Peyer's patch (tissue), 4 donors: Measurements from ENCODE around the gene CHKA. TPM values are rescaled to one million over a fixed set of nuclear protein-coding genes. Genes with fewer than 3 reads are reported as not detected.

ENCODE experiments used
- DNase-seq, 3 donors: peaks; one replicate each; pipeline ENCODE4 v3.0.0-alpha.2; 2017 to 2019
- H3K27ac ChIP-seq, 4 donors: fragments of 200-600 bp; sonication (generic); one replicate each; pipeline ENCODE4 v1.5.1; 2016 to 2019
- H3K27me3 ChIP-seq, 2 donors: fragments of 200-600 bp; sonication (generic); one replicate each; pipeline ENCODE4 v1.5.1; 2019
- H3K36me3 ChIP-seq, 3 donors: fragments of 200-600 bp; sonication (generic); one replicate each; pipeline ENCODE4 v1.5.1; 2016 to 2019
- H3K4me1 ChIP-seq, 4 donors: fragments of 200-600 bp; sonication (generic); one replicate each; pipeline ENCODE4 v1.5.1; 2016 to 2019
- H3K4me3 ChIP-seq, 4 donors: fragments of 200-600 bp; sonication (generic); 1 replicate in 3 of 4; 2 replicates in 1 of 4; pipeline ENCODE4 v1.5.1; 2016 to 2019; ENCODE audit warnings: mild to moderate bottlenecking in 1 of 4
- H3K9me3 ChIP-seq, 4 donors: fragments of 200-600 bp; sonication (generic); one replicate each; pipeline ENCODE4 v1.5.1; 2016 to 2019; ENCODE audit warnings: mild to moderate bottlenecking in 1 of 4
- CTCF ChIP-seq, 6 experiments: fragments of 450-650 bp in 4 of 6; fragments of 200-600 bp in 2 of 6; sonication (generic) in 1 of 6; IDR thresholded peaks; one replicate each; pipeline ENCODE4 v1.5.1; 2017 to 2019; ENCODE audit warnings: antibody characterized with exemption in 6 of 6, mild to moderate bottlenecking in 3 of 6, moderate library complexity in 1 of 6
- POLR2A ChIP-seq, 2 donors: fragments of 450-650 bp; IDR thresholded peaks; one replicate each; pipeline ENCODE4 v1.5.1; 2017; ENCODE audit warnings: antibody characterized with exemption in 2 of 2, mild to moderate bottlenecking in 2 of 2, moderate library complexity in 2 of 2
- total RNA-seq, 4 donors: library from RNA; depleted of rRNA; stranded (reverse); fragments of >200 nt; gene quantifications; one replicate each; pipeline ENCODE4 v1.1.0, GENCODE V29; 2016

The CHKA gene
- total RNA-seq, 4 donors from 2014 or later = 41.3 to 179 (median 130) TPM

GRCh38 chr11:68165601-68166000 lies 44.4 kb upstream of the CHKA start:
- Histone ChIP-seq H3K9me3 (no peaks in the 10 kb centered on the region), H3K4me3 (no peak overlapping the region), H3K27me3 (no peaks in the 10 kb centered on the region), H3K36me3 (peaks cover 0 to 76% (median 0%) of the 10 kb centered on the region in 3 donors), H3K4me1 (no peaks in the 10 kb centered on the region), H3K27ac (no peak overlapping the region)
- DNase-seq = no peak
- TF ChIP-seq POLR2A (IDR thresholded peaks at IDR 0.05) (no peak), CTCF (IDR thresholded peaks at IDR 0.05) (no peak)

- no peak for DNase-seq
- Histone ChIP-seq H3K9me3 (no peaks in the 10 kb centered on the region), H3K27me3 (no peaks in the 10 kb centered on the region), H3K27ac (no peak overlapping the region), H3K4me3 (no peak overlapping the region), H3K4me1 (no peaks in the 10 kb centered on the region), H3K36me3 (peaks cover 0 to 68% (median 0%) of the 10 kb centered on the region in 3 donors)
- no peak for TF ChIP-seq POLR2A (IDR thresholded peaks at IDR 0.05)
These were observed 43.2 kb upstream of the CHKA start for GRCh38 chr11:68164437-68164836.

GRCh38 chr11:68163691-68164090 lies 42.5 kb upstream of the CHKA start:
- TF ChIP-seq CTCF (IDR thresholded peaks at IDR 0.05) (no peak), POLR2A (IDR thresholded peaks at IDR 0.05) (no peak)
- no peak for DNase-seq
- H3K36me3 ChIP-seq = peaks cover 0 to 67% (median 0%) of the 10 kb centered on the region in 3 donors

GRCh38 chr11:68160100-68160695 lies 39.0 kb upstream of the CHKA start:
- H3K4me1 ChIP-seq = no peaks in the 10 kb centered on the region
- DNase-seq = no peak
- H3K27ac ChIP-seq = no peak overlapping the region
- no peaks in the 10 kb centered on the region for H3K9me3 ChIP-seq
- H3K4me3 ChIP-seq = no peak overlapping the region
- TF ChIP-seq CTCF (IDR thresholded peaks at IDR 0.05) = no peak
- TF ChIP-seq POLR2A (IDR thresholded peaks at IDR 0.05) = no peak
- no peaks in the 10 kb centered on the region for H3K27me3 ChIP-seq
- H3K36me3 ChIP-seq = peaks cover 0 to 61% (median 0%) of the 10 kb centered on the region in 3 donors

More at GRCh38 chr11:68163691-68164090, 42.5 kb upstream of the CHKA start:
- no peaks in the 10 kb centered on the region for H3K4me1 ChIP-seq
- no peaks in the 10 kb centered on the region for H3K27me3 ChIP-seq
- no peak overlapping the region for H3K27ac ChIP-seq
- no peak overlapping the region for H3K4me3 ChIP-seq
- no peaks in the 10 kb centered on the region for H3K9me3 ChIP-seq

GRCh38 chr11:68159665-68160064 lies 38.5 kb upstream of the CHKA start:
- Histone ChIP-seq H3K27me3 (no peaks in the 10 kb centered on the region), H3K27ac (no peak overlapping the region), H3K4me1 (no peaks in the 10 kb centered on the region), H3K36me3 (peaks cover 0 to 62% (median 0%) of the 10 kb centered on the region in 3 donors), H3K9me3 (no peaks in the 10 kb centered on the region), H3K4me3 (no peak overlapping the region)
- TF ChIP-seq POLR2A (IDR thresholded peaks at IDR 0.05) = no peak
- TF ChIP-seq CTCF (IDR thresholded peaks at IDR 0.05) = no peak
- DNase-seq = no peak

GRCh38 chr11:68159161-68159560 lies 38.0 kb upstream of the CHKA start:
- Histone ChIP-seq H3K36me3 (peaks cover 0 to 57% (median 0%) of the 10 kb centered on the region in 3 donors), H3K4me3 (no peak overlapping the region), H3K4me1 (peaks cover 0 to 1% (median 0%) of the 10 kb centered on the region in 4 donors), H3K9me3 (no peaks in the 10 kb centered on the region), H3K27me3 (no peaks in the 10 kb centered on the region), H3K27ac (no peak overlapping the region)
- TF ChIP-seq CTCF (IDR thresholded peaks at IDR 0.05) (no peak), POLR2A (IDR thresholded peaks at IDR 0.05) (no peak)
- DNase-seq = no peak
